Prostate gland (tissue), 2 donors: Measurements from ENCODE around the gene ADARB2.

Experiments used
- POLR2A ChIP-seq: fragments of 450-650 bp; IDR thresholded peaks from one replicate; pipeline ENCODE4 v1.6.1; 2016; ENCODE audit warnings: antibody characterized with exemption, mild to moderate bottlenecking
- TF ChIP-seq, protein P1 (sequence below), 4 experiments: fragments of 200-600 bp in 2 of 4; fragments of 450-650 bp in 2 of 4; sonication (generic) in 2 of 4; IDR thresholded peaks; 1 replicate in 3 of 4; 2 replicates in 1 of 4; pipeline ENCODE4 v1.5.1; 2016 to 2019; ENCODE audit warnings: antibody characterized with exemption in 4 of 4, mild to moderate bottlenecking in 2 of 4, moderate library complexity in 2 of 4

DNA sequence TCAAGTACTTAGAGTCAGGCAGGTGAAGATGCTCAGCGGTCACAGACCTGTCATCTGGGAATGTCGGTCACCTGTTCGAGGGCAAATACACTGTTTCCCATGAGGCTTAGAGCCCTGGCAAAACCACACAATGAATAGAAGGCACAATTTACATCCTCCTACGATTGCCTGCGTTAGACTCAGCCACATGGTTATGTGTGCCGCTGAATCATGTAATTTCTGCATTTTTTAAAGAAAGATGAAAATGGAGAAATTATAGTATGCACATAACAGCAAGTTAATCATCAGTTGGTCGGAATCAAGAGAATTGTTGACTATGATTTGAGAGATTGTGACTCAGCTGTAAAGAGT lies 158.2 kb downstream of the ADARB2 start:
- TF ChIP-seq, protein P1, sequence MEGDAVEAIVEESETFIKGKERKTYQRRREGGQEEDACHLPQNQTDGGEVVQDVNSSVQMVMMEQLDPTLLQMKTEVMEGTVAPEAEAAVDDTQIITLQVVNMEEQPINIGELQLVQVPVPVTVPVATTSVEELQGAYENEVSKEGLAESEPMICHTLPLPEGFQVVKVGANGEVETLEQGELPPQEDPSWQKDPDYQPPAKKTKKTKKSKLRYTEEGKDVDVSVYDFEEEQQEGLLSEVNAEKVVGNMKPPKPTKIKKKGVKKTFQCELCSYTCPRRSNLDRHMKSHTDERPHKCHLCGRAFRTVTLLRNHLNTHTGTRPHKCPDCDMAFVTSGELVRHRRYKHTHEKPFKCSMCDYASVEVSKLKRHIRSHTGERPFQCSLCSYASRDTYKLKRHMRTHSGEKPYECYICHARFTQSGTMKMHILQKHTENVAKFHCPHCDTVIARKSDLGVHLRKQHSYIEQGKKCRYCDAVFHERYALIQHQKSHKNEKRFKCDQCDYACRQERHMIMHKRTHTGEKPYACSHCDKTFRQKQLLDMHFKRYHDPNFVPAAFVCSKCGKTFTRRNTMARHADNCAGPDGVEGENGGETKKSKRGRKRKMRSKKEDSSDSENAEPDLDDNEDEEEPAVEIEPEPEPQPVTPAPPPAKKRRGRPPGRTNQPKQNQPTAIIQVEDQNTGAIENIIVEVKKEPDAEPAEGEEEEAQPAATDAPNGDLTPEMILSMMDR (IDR thresholded peaks at IDR 0.05), result no peak
- no peak for TF ChIP-seq POLR2A
